PC-3 (cell line): ENCODE data around the gene KATNBL1. TPM values are rescaled to one million over a fixed set of nuclear protein-coding genes. Genes with fewer than 3 reads are reported as not detected.
"Not testable (repeated sequence)": the region's sequence is repeated elsewhere in the genome, so short reads cannot be mapped to it uniquely, and the experiment has no call there.

Experiments used
- ATAC-seq: fragments of 200-7000 bp; cut with Tn5 transposase; 2 replicates; pipeline ENCODE4 v1.9.1; 2020; ENCODE audit warnings: mild to moderate bottlenecking, moderate library complexity
- BruUV-seq: library from RNA; stranded (reverse); fragments of 400-500 nt; replicated peaks from 2 replicates; lab custom pipeline; 2021; lab: Mats Ljungman, UMichigan
- CTCF ChIA-PET: fragments of 300-600 bp; sonication (Branson Sonifier 250); formaldehyde crosslinking; loops from one replicate; lab custom pipeline; 2022; ENCODE audit warnings: antibody characterized with exemption; lab: Charles Lee
- POLR2A ChIA-PET: fragments of 300-600 bp; sonication (Branson Sonifier 250); formaldehyde crosslinking; loops from one replicate; lab custom pipeline; 2022; ENCODE audit warnings: antibody characterized with exemption; ENCODE audit not compliant: unreplicated experiment; lab: Charles Lee
- DNase-seq: peaks from one replicate; pipeline ENCODE4 v3.0.0-alpha.2; 2015
- H2AFZ ChIP-seq: fragments of 300-600 bp; sonication (generic); 2 replicates; pipeline ENCODE4 v1.6.0; 2016; ENCODE audit warnings: antibody characterized with exemption, low read length
- H3F3A ChIP-seq: fragments of 300-600 bp; sonication (generic); one replicate; pipeline ENCODE4 v1.6.0; 2017; ENCODE audit warnings: antibody characterized with exemption, low read length, control low read depth, mild to moderate bottlenecking; ENCODE audit not compliant: unreplicated experiment
- H3K27ac ChIP-seq: fragments of 300-600 bp; sonication (generic); 2 replicates; pipeline ENCODE4 v1.5.1; 2016; ENCODE audit warnings: mild to moderate bottlenecking, low read length
- H3K27me3 ChIP-seq: fragments of 300-600 bp; sonication (generic); 2 replicates; pipeline ENCODE4 v1.6.1; 2016; ENCODE audit warnings: low read length, mixed read lengths
- H3K36me3 ChIP-seq: fragments of 300-600 bp; sonication (generic); 2 replicates; pipeline ENCODE4 v1.6.1; 2016; ENCODE audit warnings: low read depth, mixed run types, low read length, mixed read lengths
- H3K4me1 ChIP-seq: fragments of 300-600 bp; sonication (generic); 2 replicates; pipeline ENCODE4 v1.5.1; 2016; ENCODE audit warnings: low read length; ENCODE audit not compliant: insufficient read depth
- H3K4me2 ChIP-seq: fragments of 300-600 bp; sonication (generic); 2 replicates; pipeline ENCODE4 v1.6.0; 2016; ENCODE audit warnings: low read length
- H3K4me3 ChIP-seq: fragments of 300-600 bp; sonication (generic); 2 replicates; pipeline ENCODE4 v1.5.1; 2016; ENCODE audit warnings: mild to moderate bottlenecking, low read length, mixed read lengths
- H3K79me2 ChIP-seq: fragments of 300-600 bp; sonication (generic); 2 replicates; pipeline ENCODE4 v1.6.1; 2017; ENCODE audit warnings: low read length, mixed read lengths
- H3K9ac ChIP-seq: fragments of 300-600 bp; sonication (generic); 2 replicates; pipeline ENCODE4 v1.6.0; 2016; ENCODE audit warnings: mild to moderate bottlenecking, low read length
- H3K9me2 ChIP-seq: fragments of 300-600 bp; sonication (generic); replicated peaks from 2 replicates; pipeline ENCODE4 v1.6.1; 2016; ENCODE audit warnings: mixed run types, low read length, mixed read lengths
- H3K9me3 ChIP-seq: fragments of 300-600 bp; sonication (generic); 2 replicates; pipeline ENCODE4 v1.6.1; 2016; ENCODE audit warnings: low read length, mixed read lengths
- H4K20me1 ChIP-seq: fragments of 300-600 bp; sonication (generic); 2 replicates; pipeline ENCODE4 v1.6.1; 2016; ENCODE audit warnings: low read length, mixed read lengths
- CTCF ChIP-seq: fragments of 300-600 bp; sonication (generic); conservative IDR thresholded peaks from 2 replicates; pipeline ENCODE4 v1.5.1; 2017; ENCODE audit warnings: antibody characterized with exemption, low read depth, mild to moderate bottlenecking, low read length
- EZH2 ChIP-seq: fragments of 300-600 bp; sonication (generic); IDR thresholded peaks from one replicate; pipeline ENCODE4 v1.6.1; 2017; ENCODE audit warnings: antibody characterized with exemption, mild to moderate bottlenecking, low read length; ENCODE audit not compliant: unreplicated experiment
- EZH2phosphoT487 ChIP-seq: fragments of 300-600 bp; sonication (generic); IDR thresholded peaks from 2 replicates; pipeline ENCODE4 v1.6.1; 2018; ENCODE audit warnings: mild to moderate bottlenecking, antibody characterized with exemption, low read length, borderline replicate concordance
- intact Hi-C: fragments of 100-400 bp; cut with micrococcal nuclease; formaldehyde crosslinking; loops from 2 replicates; pipeline ENCODE4 v1.9.0; 2023
- total RNA-seq: library from RNA; depleted of rRNA; stranded (reverse); fragments of >200 nt; gene quantifications from 2 replicates; pipeline ENCODE4 v1.2.3, GENCODE V29; 2014

The KATNBL1 gene
- total RNA-seq, 1 experiment from 2014 or later, result 57.6 TPM

GRCh38 chr15:34203936-34204335 lies 6.0 kb downstream of the KATNBL1 start:
- Histone ChIP-seq H3K4me2 (no peak overlapping the region), H3K36me3 (peaks cover 36% of the 10 kb centered on the region), H4K20me1 (peaks cover 31% of the 10 kb centered on the region), H3K27me3 (no peaks in the 10 kb centered on the region), H3K27ac (no peak overlapping the region), H3K9ac (no peak overlapping the region), H3K4me3 (no peak overlapping the region), H3K79me2 (peaks cover 100% of the 10 kb centered on the region), H3K9me3 (no peaks in the 10 kb centered on the region), H2AFZ (no peak overlapping the region), H3K9me2 (no peaks in the 10 kb centered on the region), H3F3A (no peaks in the 10 kb centered on the region), H3K4me1 (peaks cover 25% of the 10 kb centered on the region)
- TF ChIP-seq CTCF (no peak), EZH2phosphoT487 (no peak), EZH2 (no peak)
- POLR2A ChIA-PET, result no interaction called here
- CTCF ChIA-PET, result no interaction called here
- intact Hi-C loops, result no loop called here
- BruUV-seq, result no TSS peak
- ATAC-seq (no peak), DNase-seq (no peak)

GRCh38 chr15:34203305-34203704 lies 6.6 kb downstream of the KATNBL1 start:
- BruUV-seq, result no TSS peak
- no peak overlapping the region for H3K4me3 ChIP-seq
- CTCF ChIA-PET, result no interaction called here

GRCh38 chr15:34193272-34193671 lies 16.6 kb downstream of the KATNBL1 start:
- H3F3A ChIP-seq, BruUV-seq, H3K27me3 ChIP-seq, H3K4me3 ChIP-seq, H3K27ac ChIP-seq, DNase-seq, H3K9ac ChIP-seq, ATAC-seq, H3K9me2 ChIP-seq, H3K4me2 ChIP-seq, intact Hi-C loops, H3K4me1 ChIP-seq, POLR2A ChIA-PET, H3K9me3 ChIP-seq, H2AFZ ChIP-seq: not testable (repeated sequence)
- CTCF ChIA-PET, result interaction anchor here (0.6 kb wide), 2 partner anchors 65 to 72 kb away, joined by 3 to 5 read pairs; no protein-coding TSS in a partner anchor
- H3K36me3 ChIP-seq, result peaks cover 11% of the 10 kb centered on the region
- peaks cover 96% of the 10 kb centered on the region for H3K79me2 ChIP-seq
- H4K20me1 ChIP-seq, result peaks cover 13% of the 10 kb centered on the region; the same call in 1 of the 2 replicates

More at GRCh38 chr15:34203305-34203704, 6.6 kb downstream of the KATNBL1 start:
- Histone ChIP-seq H4K20me1 (peaks cover 28% of the 10 kb centered on the region), H3K79me2 (peaks cover 100% of the 10 kb centered on the region), H3K9ac (no peak overlapping the region), H3K27ac (no peak overlapping the region), H3F3A (no peaks in the 10 kb centered on the region), H3K36me3 (peaks cover 40% of the 10 kb centered on the region), H3K9me2 (no peaks in the 10 kb centered on the region), H3K4me1 (peaks cover 24% of the 10 kb centered on the region), H3K4me2 (no peak overlapping the region), H2AFZ (no peak overlapping the region), H3K9me3 (no peaks in the 10 kb centered on the region), H3K27me3 (no peaks in the 10 kb centered on the region)
- ATAC-seq, result no peak
- POLR2A ChIA-PET, result no interaction called here
- no peak for DNase-seq
- TF ChIP-seq EZH2phosphoT487, result no peak
- no peak for TF ChIP-seq EZH2
- no peak for TF ChIP-seq CTCF
- intact Hi-C loops, result no loop called here
